A673 (cell line): ENCODE data around the gene TMEM167A.

Experiments
- EZH2 ChIP-seq: fragments of 200-600 bp; sonication (generic); IDR thresholded peaks from 2 replicates; pipeline ENCODE4 v1.6.1; 2017; ENCODE audit warnings: borderline replicate concordance, low read depth, mild to moderate bottlenecking, mixed read lengths, antibody characterized with exemption, low read length; ENCODE audit not compliant: poor library complexity, severe bottlenecking
- TF ChIP-seq, protein P1 (sequence below): fragments of 300-800, 200-600 bp; sonication (generic); conservative IDR thresholded peaks from 2 replicates; pipeline ENCODE4 v1.5.1; 2017; ENCODE audit warnings: low read depth, mild to moderate bottlenecking, antibody characterized with exemption, low read length, moderate library complexity, mixed read lengths

DNA sequence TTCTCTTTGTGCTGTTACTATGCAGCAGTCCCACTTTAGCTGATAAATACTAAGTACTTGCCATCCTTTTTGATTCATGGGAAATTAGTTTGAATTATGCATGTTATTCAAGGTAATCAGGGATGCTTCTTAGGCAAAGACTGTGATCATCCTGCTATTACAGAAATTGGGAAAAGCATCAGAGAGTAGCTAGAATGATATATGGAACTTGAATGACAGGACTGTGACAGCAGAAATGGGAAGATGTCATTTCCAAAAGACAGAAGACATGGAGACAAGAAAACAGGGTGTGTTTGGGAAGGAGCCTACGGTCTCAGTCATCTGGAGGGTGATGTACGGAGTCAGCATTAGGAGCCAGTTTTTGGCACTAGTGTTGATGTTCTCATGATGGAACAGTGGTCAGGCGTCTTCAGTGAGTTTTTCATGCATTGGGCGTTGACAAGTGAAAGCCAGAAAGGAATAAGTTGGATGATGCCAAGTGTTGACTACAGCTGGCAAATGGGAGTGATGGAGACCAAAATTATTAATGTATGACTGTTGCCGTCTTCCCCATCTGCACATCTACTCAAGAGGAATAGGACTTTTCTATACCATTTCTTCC lies 70.4 kb downstream of the TMEM167A start:
- TF ChIP-seq, protein P1, sequence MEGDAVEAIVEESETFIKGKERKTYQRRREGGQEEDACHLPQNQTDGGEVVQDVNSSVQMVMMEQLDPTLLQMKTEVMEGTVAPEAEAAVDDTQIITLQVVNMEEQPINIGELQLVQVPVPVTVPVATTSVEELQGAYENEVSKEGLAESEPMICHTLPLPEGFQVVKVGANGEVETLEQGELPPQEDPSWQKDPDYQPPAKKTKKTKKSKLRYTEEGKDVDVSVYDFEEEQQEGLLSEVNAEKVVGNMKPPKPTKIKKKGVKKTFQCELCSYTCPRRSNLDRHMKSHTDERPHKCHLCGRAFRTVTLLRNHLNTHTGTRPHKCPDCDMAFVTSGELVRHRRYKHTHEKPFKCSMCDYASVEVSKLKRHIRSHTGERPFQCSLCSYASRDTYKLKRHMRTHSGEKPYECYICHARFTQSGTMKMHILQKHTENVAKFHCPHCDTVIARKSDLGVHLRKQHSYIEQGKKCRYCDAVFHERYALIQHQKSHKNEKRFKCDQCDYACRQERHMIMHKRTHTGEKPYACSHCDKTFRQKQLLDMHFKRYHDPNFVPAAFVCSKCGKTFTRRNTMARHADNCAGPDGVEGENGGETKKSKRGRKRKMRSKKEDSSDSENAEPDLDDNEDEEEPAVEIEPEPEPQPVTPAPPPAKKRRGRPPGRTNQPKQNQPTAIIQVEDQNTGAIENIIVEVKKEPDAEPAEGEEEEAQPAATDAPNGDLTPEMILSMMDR, result no peak
- TF ChIP-seq EZH2, result no peak
